RWPE2 (cell line): ENCODE measurements around the gene XDH.

Experiments
- ATAC-seq: fragments of 200-7000 bp; cut with Tn5 transposase; 3 replicates; pipeline ENCODE4 v1.9.1; 2021; ENCODE audit warnings: low read depth
- DNase-seq: peaks from one replicate; pipeline ENCODE4 v3.0.0-alpha.2; 2020; ENCODE audit warnings: low spot score
- H3K27ac ChIP-seq: fragments of 450-650 bp; 2 replicates; pipeline ENCODE4 v1.5.1; 2017; ENCODE audit warnings: mild to moderate bottlenecking; ENCODE audit not compliant: poor library complexity, severe bottlenecking
- H3K27me3 ChIP-seq: fragments of 250-450 bp; sonication (Bioruptor Pico); 2 replicates; pipeline ENCODE4 v1.5.1; 2021; ENCODE audit warnings: mild to moderate bottlenecking, moderate library complexity; ENCODE audit not compliant: insufficient read depth, poor library complexity, severe bottlenecking
- H3K36me3 ChIP-seq: fragments of 250-450 bp; sonication (Bioruptor Pico); 2 replicates; pipeline ENCODE4 v1.5.1; 2020; ENCODE audit warnings: low read depth, mild to moderate bottlenecking, moderate library complexity
- H3K4me1 ChIP-seq: fragments of 250-450 bp; sonication (Bioruptor Pico); 2 replicates; pipeline ENCODE4 v1.5.1; 2021; ENCODE audit warnings: mild to moderate bottlenecking, moderate library complexity; ENCODE audit not compliant: insufficient read depth, poor library complexity, severe bottlenecking
- H3K4me3 ChIP-seq: fragments of 250-450 bp; sonication (Bioruptor Pico); 2 replicates; pipeline ENCODE4 v1.5.1; 2021; ENCODE audit warnings: mild to moderate bottlenecking, moderate library complexity; ENCODE audit not compliant: severe bottlenecking
- H3K9me3 ChIP-seq: fragments of 250-450 bp; sonication (Bioruptor Pico); 2 replicates; pipeline ENCODE4 v1.5.1; 2021; ENCODE audit warnings: mild to moderate bottlenecking, moderate library complexity; ENCODE audit not compliant: severe bottlenecking
- CTCF ChIP-seq: fragments of 450-650 bp; IDR thresholded peaks from one replicate; pipeline ENCODE4 v1.5.1; 2017; ENCODE audit warnings: mild to moderate bottlenecking, moderate library complexity; ENCODE audit not compliant: poor library complexity, severe bottlenecking

XDH gene

GRCh38 chr2:31294196-31294595 lies 120.3 kb downstream of the XDH start:
- no peaks in the 10 kb centered on the region for H3K36me3 ChIP-seq
- H3K27ac ChIP-seq = no peak overlapping the region
- DNase-seq (no peak), ATAC-seq (no peak)
- no peaks in the 10 kb centered on the region for H3K27me3 ChIP-seq
- H3K4me1 ChIP-seq = no peaks in the 10 kb centered on the region
- no peaks in the 10 kb centered on the region for H3K9me3 ChIP-seq
- no peak overlapping the region for H3K4me3 ChIP-seq
- no peak for TF ChIP-seq CTCF

GRCh38 chr2:31287654-31288053 lies 126.9 kb downstream of the XDH start:
- Histone ChIP-seq H3K36me3 (no peaks in the 10 kb centered on the region), H3K4me1 (peaks cover 6% of the 10 kb centered on the region), H3K27ac (no peak overlapping the region), H3K9me3 (no peaks in the 10 kb centered on the region), H3K27me3 (no peaks in the 10 kb centered on the region), H3K4me3 (no peak overlapping the region)
- no peak for DNase-seq
- no peak for TF ChIP-seq CTCF
- ATAC-seq = no peak

DNA sequence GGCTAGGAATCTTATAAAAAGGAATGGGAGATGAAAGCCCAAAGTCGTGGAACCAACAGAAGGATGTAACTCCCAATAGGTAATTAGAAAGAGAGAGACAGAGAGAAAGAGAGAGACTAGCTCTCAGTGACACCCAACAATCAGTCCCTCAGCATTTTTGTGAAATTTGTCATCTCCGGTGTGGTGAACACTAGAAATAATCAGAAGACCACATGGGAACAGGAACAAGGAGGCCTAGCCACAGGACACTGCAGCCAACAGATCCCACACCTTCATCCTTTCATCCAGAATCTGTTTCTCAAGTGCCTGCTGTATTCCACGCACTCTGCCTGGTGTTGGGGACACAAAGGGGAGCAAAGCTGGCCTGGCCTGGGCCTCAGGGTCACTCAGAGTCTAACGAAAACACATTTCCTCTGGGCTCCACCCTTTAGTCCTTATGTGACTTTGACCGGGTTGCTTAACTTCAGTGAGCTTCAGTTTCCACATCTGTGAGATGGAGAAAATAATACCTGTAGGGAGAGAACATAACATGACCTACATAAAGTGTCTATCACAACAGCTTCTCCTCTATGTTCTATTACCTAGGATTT lies 127.5 kb downstream of the XDH start:
- Histone ChIP-seq H3K4me1 (peaks cover 6% of the 10 kb centered on the region), H3K9me3 (no peaks in the 10 kb centered on the region), H3K27me3 (no peaks in the 10 kb centered on the region), H3K4me3 (no peak overlapping the region), H3K27ac (no peak overlapping the region), H3K36me3 (no peaks in the 10 kb centered on the region)
- no peak for ATAC-seq
- TF ChIP-seq CTCF = no peak
- no peak for DNase-seq

GRCh38 chr2:31286230-31286629 lies 128.3 kb downstream of the XDH start:
- Histone ChIP-seq H3K4me1 (peaks cover 6% of the 10 kb centered on the region), H3K27ac (no peak overlapping the region), H3K4me3 (no peak overlapping the region), H3K9me3 (no peaks in the 10 kb centered on the region), H3K27me3 (no peaks in the 10 kb centered on the region), H3K36me3 (no peaks in the 10 kb centered on the region)
- ATAC-seq = no peak
- no peak for DNase-seq
- no peak for TF ChIP-seq CTCF
